Suprapubic skin (tissue), 4 donors: Measurements from ENCODE around the gene TPK1. TPM values are rescaled to one million over a fixed set of nuclear protein-coding genes. Genes with fewer than 3 reads are reported as not detected.

Experiments
- DNase-seq, 2 donors: peaks; one replicate each; pipeline ENCODE4 v3.0.0-alpha.2; 2019; ENCODE audit warnings: low spot score in 2 of 2
- H3K27ac ChIP-seq: fragments of 200-600 bp; sonication (generic); one replicate; pipeline ENCODE4 v1.5.1; 2019
- H3K27me3 ChIP-seq: fragments of 200-600 bp; sonication (generic); one replicate; pipeline ENCODE4 v1.5.1; 2019
- H3K36me3 ChIP-seq: fragments of 200-600 bp; sonication (generic); one replicate; pipeline ENCODE4 v1.5.1; 2019
- H3K4me1 ChIP-seq: fragments of 200-600 bp; sonication (generic); one replicate; pipeline ENCODE4 v1.5.1; 2019
- H3K4me3 ChIP-seq: fragments of 200-600 bp; sonication (generic); one replicate; pipeline ENCODE4 v1.5.1; 2019; ENCODE audit warnings: mild to moderate bottlenecking
- H3K9me3 ChIP-seq: fragments of 200-600 bp; sonication (generic); one replicate; pipeline ENCODE4 v1.5.1; 2019
- CTCF ChIP-seq, 2 donors: fragments of 200-600 bp in 1 of 2; fragments of 450-650 bp in 1 of 2; sonication (generic) in 1 of 2; IDR thresholded peaks; one replicate each; pipeline ENCODE4 v1.5.1; 2016 to 2019; ENCODE audit warnings: antibody characterized with exemption in 2 of 2, mild to moderate bottlenecking in 1 of 2, moderate library complexity in 1 of 2
- EP300 ChIP-seq: sonication (generic); formaldehyde crosslinking; IDR thresholded peaks from one replicate; pipeline ENCODE4 v1.6.1; 2017; ENCODE audit warnings: antibody characterized with exemption
- POLR2A ChIP-seq, 2 donors: fragments of 450-650 bp; IDR thresholded peaks; one replicate each; pipeline ENCODE4 v1.6.1; 2017; ENCODE audit warnings: antibody characterized with exemption in 2 of 2, mild to moderate bottlenecking in 2 of 2, moderate library complexity in 2 of 2
- POLR2AphosphoS5 ChIP-seq, 3 donors: sonication (generic); formaldehyde crosslinking; IDR thresholded peaks; one replicate each; pipeline ENCODE4 v1.6.1; 2017; ENCODE audit warnings: antibody characterized with exemption in 3 of 3
- WGBS: methylation state at CpG from one replicate; pipeline ENCODE4 v1.1.5; 2018; 5-methylcytosine and 5-hydroxymethylcytosine counted together
- total RNA-seq, 4 donors: library from RNA; depleted of rRNA; stranded (reverse); fragments of >200 nt; gene quantifications; one replicate each; pipeline ENCODE4 v1.1.0, GENCODE V29; 2016

Gene TPK1
- total RNA-seq, 4 donors from 2014 or later: 1.4 to 3.9 (median 2.8) TPM

DNA sequence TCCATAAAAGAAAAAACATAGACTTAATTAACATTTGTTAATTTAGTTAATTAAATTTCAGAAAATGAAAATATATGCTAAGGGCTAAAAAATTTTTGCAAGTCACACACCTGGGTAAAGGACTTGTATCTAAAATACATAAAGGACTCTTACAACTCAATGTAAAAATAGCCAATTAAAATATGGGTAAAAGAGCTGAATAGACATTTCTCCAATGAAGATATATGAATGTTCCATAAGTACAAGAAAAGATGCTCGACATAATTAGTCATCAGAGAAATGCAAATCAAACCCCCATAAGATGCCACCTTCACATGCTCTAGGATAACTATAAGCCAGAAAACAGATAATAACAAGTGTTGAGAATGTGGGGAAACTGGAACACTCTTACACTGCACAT is 288.0 kb downstream of the TPK1 start:
- no peak for TF ChIP-seq EP300
- TF ChIP-seq POLR2A (IDR thresholded peaks at IDR 0.05): no peak
- no peak for TF ChIP-seq POLR2AphosphoS5 (IDR thresholded peaks at IDR 0.05)
- no peak for TF ChIP-seq CTCF (IDR thresholded peaks at IDR 0.05)
- no peak for DNase-seq
- 85% methylated on average over 1 of the region's 1 CpG for WGBS

GRCh38 chr7:144546782-144547181 is 289.1 kb downstream of the TPK1 start:
- Histone ChIP-seq H3K36me3 (no peaks in the 10 kb centered on the region), H3K4me1 (no peaks in the 10 kb centered on the region), H3K4me3 (no peak overlapping the region), H3K27me3 (no peaks in the 10 kb centered on the region), H3K9me3 (no peaks in the 10 kb centered on the region), H3K27ac (no peak overlapping the region)
- WGBS: 86% methylated on average over 2 of the region's 2 CpGs
- TF ChIP-seq CTCF (IDR thresholded peaks at IDR 0.05) (no peak), EP300 (no peak), POLR2A (IDR thresholded peaks at IDR 0.05) (no peak), POLR2AphosphoS5 (IDR thresholded peaks at IDR 0.05) (no peak)
- DNase-seq: no peak

More for the DNA sequence above, 288.0 kb downstream of the TPK1 start:
- Histone ChIP-seq H3K36me3 (no peaks in the 10 kb centered on the region), H3K27ac (no peak overlapping the region), H3K4me3 (no peak overlapping the region), H3K27me3 (no peaks in the 10 kb centered on the region), H3K9me3 (no peaks in the 10 kb centered on the region), H3K4me1 (no peaks in the 10 kb centered on the region)

DNA sequence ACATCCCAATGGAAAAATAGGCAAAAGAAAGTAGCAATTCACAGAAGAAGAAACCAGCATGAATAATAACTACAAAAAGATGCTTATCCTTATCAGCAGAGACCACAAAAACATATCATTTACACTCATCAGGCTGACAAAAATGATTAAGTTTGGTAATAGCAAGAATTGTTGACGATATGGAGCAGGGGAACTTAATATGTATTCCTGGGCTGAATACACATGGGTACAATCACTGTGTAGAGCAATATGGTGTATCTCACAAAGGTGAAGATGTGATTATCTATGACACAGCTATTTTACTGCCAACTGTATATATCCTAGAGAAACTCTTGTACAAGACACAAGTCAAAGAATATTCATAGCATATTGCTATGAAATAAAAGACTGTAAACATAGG is 290.5 kb downstream of the TPK1 start:
- TF ChIP-seq POLR2AphosphoS5 (IDR thresholded peaks at IDR 0.05) (no peak), CTCF (IDR thresholded peaks at IDR 0.05) (no peak), POLR2A (IDR thresholded peaks at IDR 0.05) (no peak), EP300 (no peak)
- Histone ChIP-seq H3K4me1 (no peaks in the 10 kb centered on the region), H3K9me3 (no peaks in the 10 kb centered on the region), H3K4me3 (no peak overlapping the region), H3K36me3 (no peaks in the 10 kb centered on the region), H3K27me3 (no peaks in the 10 kb centered on the region), H3K27ac (no peak overlapping the region)
- no peak for DNase-seq
- WGBS: 52% methylated on average over 1 of the region's 1 CpG

GRCh38 chr7:144534655-144535395 is 301.0 kb downstream of the TPK1 start:
- no peak overlapping the region for H3K27ac ChIP-seq
- H3K36me3 ChIP-seq: no peaks in the 10 kb centered on the region
- no peaks in the 10 kb centered on the region for H3K4me1 ChIP-seq
- WGBS: 92% methylated on average over 3 of the region's 3 CpGs
- DNase-seq: no peak
- TF ChIP-seq POLR2A (IDR thresholded peaks at IDR 0.05): no peak
- TF ChIP-seq POLR2AphosphoS5 (IDR thresholded peaks at IDR 0.05): no peak
- TF ChIP-seq EP300: no peak
- TF ChIP-seq CTCF (IDR thresholded peaks at IDR 0.05): no peak
- no peaks in the 10 kb centered on the region for H3K27me3 ChIP-seq
- H3K4me3 ChIP-seq: no peak overlapping the region
- H3K9me3 ChIP-seq: peaks cover 4% of the 10 kb centered on the region

GRCh38 chr7:144534196-144534595 is 301.7 kb downstream of the TPK1 start:
- Histone ChIP-seq H3K36me3 (no peaks in the 10 kb centered on the region), H3K4me1 (no peaks in the 10 kb centered on the region), H3K9me3 (peaks cover 4% of the 10 kb centered on the region), H3K27ac (no peak overlapping the region), H3K4me3 (no peak overlapping the region), H3K27me3 (no peaks in the 10 kb centered on the region)
- 83% methylated on average over 4 of the region's 4 CpGs for WGBS
- no peak for DNase-seq
- TF ChIP-seq EP300 (no peak), POLR2A (IDR thresholded peaks at IDR 0.05) (no peak), POLR2AphosphoS5 (IDR thresholded peaks at IDR 0.05) (no peak), CTCF (IDR thresholded peaks at IDR 0.05) (no peak)
